GM18526 (cell line): ENCODE results near the gene GRAMD1B.

Experiments used
- POLR2A ChIP-seq: IDR thresholded peaks from 3 replicates; pipeline ENCODE4 v1.6.1; 2011; ENCODE audit not compliant: insufficient read length; ENCODE audit errors: extremely low read depth

GRAMD1B gene

GRCh38 chr11:123587044-123587443 is 157.0 kb downstream of the GRAMD1B start:
- TF ChIP-seq POLR2A, result no peak

- TF ChIP-seq POLR2A, result no peak
Observed at GRCh38 chr11:123587559-123587958, 157.5 kb downstream of the GRAMD1B start.

- no peak for TF ChIP-seq POLR2A
Observed at GRCh38 chr11:123588117-123588863, 158.2 kb downstream of the GRAMD1B start.

GRCh38 chr11:123588864-123589262 is 158.8 kb downstream of the GRAMD1B start:
- TF ChIP-seq POLR2A, result no peak

- no peak for TF ChIP-seq POLR2A
Observed at GRCh38 chr11:123590296-123590912, 160.3 kb downstream of the GRAMD1B start.

- no peak for TF ChIP-seq POLR2A
Observed at GRCh38 chr11:123593570-123593969, 163.5 kb downstream of the GRAMD1B start.

GRCh38 chr11:123594188-123594901 is 164.3 kb downstream of the GRAMD1B start:
- no peak for TF ChIP-seq POLR2A

GRCh38 chr11:123594921-123595320 is 164.9 kb downstream of the GRAMD1B start:
- TF ChIP-seq POLR2A, result no peak

GRCh38 chr11:123597859-123598258 is 167.8 kb downstream of the GRAMD1B start:
- TF ChIP-seq POLR2A, result no peak

GRCh38 chr11:123601136-123601535 is 171.1 kb downstream of the GRAMD1B start:
- TF ChIP-seq POLR2A, result no peak

GRCh38 chr11:123601743-123602142 is 171.7 kb downstream of the GRAMD1B start:
- TF ChIP-seq POLR2A, result no peak

- no peak for TF ChIP-seq POLR2A
Observed at GRCh38 chr11:123603666-123604065, 173.6 kb downstream of the GRAMD1B start.

- TF ChIP-seq POLR2A, result no peak
Observed at GRCh38 chr11:123607781-123608180, 177.7 kb downstream of the GRAMD1B start.

GRCh38 chr11:123608371-123608770 is 178.3 kb downstream of the GRAMD1B start:
- no peak for TF ChIP-seq POLR2A

GRCh38 chr11:123608945-123609344 is 178.9 kb downstream of the GRAMD1B start:
- TF ChIP-seq POLR2A, result no peak

- no peak for TF ChIP-seq POLR2A
Observed at GRCh38 chr11:123611698-123612097, 181.6 kb downstream of the GRAMD1B start.
